GM21717 (cell line): ENCODE measurements around the gene C3orf20.
"Not testable (repeated sequence)": the region's sequence is repeated elsewhere in the genome, so short reads cannot be mapped to it uniquely, and the experiment has no call there.

ENCODE experiments used
- ATAC-seq: cut with Tn5 transposase; IDR thresholded peaks from one replicate; pipeline ENCODE4 v1.9.1; 2021; ENCODE audit warnings: mild to moderate bottlenecking, moderate library complexity; ENCODE audit not compliant: unreplicated experiment

The C3orf20 gene

GRCh38 chr3:14793858-14794234, 118.9 kb downstream of the C3orf20 start:
- no peak for ATAC-seq

- ATAC-seq, result no peak
Measured at GRCh38 chr3:14794435-14794834, 119.5 kb downstream of the C3orf20 start.

- ATAC-seq, result no peak
Measured at GRCh38 chr3:14795996-14796395, 121.1 kb downstream of the C3orf20 start.

- no peak for ATAC-seq
Measured at GRCh38 chr3:14796403-14797077, 121.6 kb downstream of the C3orf20 start.

GRCh38 chr3:14797731-14798130, 122.8 kb downstream of the C3orf20 start:
- ATAC-seq, result no peak

GRCh38 chr3:14798231-14798630, 123.3 kb downstream of the C3orf20 start:
- no peak for ATAC-seq

- no peak for ATAC-seq
Measured at GRCh38 chr3:14799146-14799545, 124.2 kb downstream of the C3orf20 start.

- ATAC-seq, result no peak
Measured at GRCh38 chr3:14801031-14801430, 126.1 kb downstream of the C3orf20 start.

- no peak for ATAC-seq
Measured at GRCh38 chr3:14801668-14802380, 126.9 kb downstream of the C3orf20 start.

GRCh38 chr3:14802381-14802731, 127.4 kb downstream of the C3orf20 start:
- no peak for ATAC-seq

GRCh38 chr3:14803101-14803980, 128.4 kb downstream of the C3orf20 start:
- no peak for ATAC-seq

GRCh38 chr3:14803981-14804834, 129.3 kb downstream of the C3orf20 start:
- ATAC-seq, result no peak

GRCh38 chr3:14804835-14805780, 130.2 kb downstream of the C3orf20 start:
- no peak for ATAC-seq

GRCh38 chr3:14805961-14806537, 131.1 kb downstream of the C3orf20 start:
- no peak for ATAC-seq

- ATAC-seq, result no peak
Measured at GRCh38 chr3:14806641-14807263, 131.8 kb downstream of the C3orf20 start.

- ATAC-seq, result no peak
Measured at GRCh38 chr3:14808025-14808424, 133.1 kb downstream of the C3orf20 start.

- no peak for ATAC-seq
Measured at GRCh38 chr3:14808502-14809266, 133.7 kb downstream of the C3orf20 start.

GRCh38 chr3:14809611-14810010, 134.7 kb downstream of the C3orf20 start:
- ATAC-seq, result not testable (repeated sequence)
